Activated naive CD4-positive, alpha-beta T cell (primary cell): Measurements from ENCODE around the gene FGF8.

Experiments used
- DNase-seq, 4 experiments: peaks; one replicate each; lab custom pipeline; 2025; lab: John Stamatoyannopoulos, UW

FGF8 gene

DNA sequence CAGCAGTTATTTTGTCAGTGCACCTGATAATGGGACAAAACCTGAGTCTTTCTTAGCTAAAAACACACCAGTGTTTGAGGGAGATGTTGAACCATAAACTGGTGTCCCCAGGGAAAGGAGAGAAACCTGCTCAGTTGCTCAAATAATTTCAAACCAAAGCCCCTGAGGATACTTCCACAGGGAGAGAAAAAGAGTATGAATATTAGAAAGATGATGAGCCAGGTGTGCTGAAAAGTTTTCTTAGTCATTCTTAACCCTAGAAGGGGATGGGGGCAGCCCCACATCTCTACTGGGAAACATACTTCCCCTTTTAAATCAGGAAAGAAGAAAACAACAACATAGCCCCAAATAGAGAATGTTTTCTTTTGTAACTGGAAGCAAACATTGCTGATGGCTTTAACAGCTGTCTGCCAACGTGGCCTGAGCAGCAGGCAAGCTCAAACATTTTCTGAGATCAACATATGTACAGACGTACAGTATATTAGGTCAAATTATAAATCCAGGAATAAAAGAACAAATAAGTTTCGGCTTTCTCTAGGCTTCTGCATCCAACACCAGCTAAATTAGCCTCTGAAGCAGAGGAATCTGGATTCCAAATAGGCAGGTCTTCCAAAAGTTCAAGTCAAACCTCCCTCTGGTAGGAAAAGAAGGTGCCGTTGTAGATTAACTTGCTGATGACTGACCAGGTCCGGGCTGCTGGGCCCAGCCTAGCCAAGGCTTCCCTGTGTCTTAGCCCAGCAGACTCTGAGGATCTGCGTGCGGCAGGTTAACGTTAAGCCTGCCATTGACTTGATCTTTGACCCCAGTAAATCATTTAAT lies 50.4 kb downstream of the FGF8 start:
- DNase-seq, result no peak

DNA sequence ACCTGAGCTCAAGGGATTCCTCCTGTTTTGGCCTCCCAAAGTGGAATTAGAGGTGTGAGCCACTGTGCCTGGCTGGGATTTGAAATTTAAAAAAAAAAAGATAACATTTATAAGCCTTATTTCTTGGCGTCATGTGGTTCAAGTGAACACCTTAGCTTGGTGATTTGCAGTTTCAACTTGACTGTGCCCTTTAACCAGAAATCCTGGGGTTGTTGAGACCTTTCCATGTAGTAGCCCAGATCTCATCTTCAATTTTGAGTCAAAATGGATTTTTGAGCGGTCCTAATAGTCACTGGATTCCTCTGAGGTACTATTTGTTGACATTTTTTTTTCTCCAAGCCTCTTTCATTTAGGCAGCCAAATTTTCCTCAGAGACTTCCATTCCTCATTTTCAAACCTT lies 51.5 kb downstream of the FGF8 start:
- no peak for DNase-seq

DNA sequence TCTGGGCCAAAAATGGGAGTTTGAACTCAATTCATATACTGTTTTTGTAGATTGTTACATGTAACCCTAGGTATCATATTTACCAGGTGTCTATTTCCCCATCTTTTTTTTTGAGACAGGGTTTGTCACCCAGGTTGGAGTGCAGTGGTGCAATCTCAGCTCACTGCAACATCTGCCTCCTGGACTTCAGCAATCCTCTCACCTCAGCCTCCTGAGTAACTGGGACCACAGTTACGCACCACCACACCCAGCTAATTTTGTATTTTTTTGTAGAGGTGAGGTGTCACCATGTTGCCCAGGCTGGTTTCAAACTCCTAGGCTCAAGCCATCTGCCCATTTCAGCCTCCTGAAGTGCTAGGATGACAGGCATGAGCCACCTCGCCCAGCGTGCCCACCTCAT lies 52.7 kb downstream of the FGF8 start:
- DNase-seq, result no peak

DNA sequence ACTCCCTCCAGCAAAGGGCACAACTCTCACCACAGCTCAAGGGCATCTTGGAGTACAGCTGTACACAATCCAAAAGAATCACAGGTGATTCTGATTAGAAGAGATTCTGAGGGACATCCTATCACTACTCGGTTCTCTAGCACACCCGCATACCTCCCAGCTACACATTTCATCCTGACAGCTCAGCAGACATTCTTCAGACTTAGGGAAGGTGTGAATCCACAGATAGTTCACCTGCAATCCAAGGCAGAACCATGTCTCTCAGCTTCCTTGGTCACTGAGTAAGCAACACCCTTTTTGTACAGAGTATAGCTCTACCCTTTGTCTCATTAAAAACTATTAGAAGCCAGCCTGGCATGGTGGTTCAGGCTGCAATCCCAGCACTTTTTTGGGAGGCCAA lies 54.1 kb downstream of the FGF8 start:
- DNase-seq, result no peak

DNA sequence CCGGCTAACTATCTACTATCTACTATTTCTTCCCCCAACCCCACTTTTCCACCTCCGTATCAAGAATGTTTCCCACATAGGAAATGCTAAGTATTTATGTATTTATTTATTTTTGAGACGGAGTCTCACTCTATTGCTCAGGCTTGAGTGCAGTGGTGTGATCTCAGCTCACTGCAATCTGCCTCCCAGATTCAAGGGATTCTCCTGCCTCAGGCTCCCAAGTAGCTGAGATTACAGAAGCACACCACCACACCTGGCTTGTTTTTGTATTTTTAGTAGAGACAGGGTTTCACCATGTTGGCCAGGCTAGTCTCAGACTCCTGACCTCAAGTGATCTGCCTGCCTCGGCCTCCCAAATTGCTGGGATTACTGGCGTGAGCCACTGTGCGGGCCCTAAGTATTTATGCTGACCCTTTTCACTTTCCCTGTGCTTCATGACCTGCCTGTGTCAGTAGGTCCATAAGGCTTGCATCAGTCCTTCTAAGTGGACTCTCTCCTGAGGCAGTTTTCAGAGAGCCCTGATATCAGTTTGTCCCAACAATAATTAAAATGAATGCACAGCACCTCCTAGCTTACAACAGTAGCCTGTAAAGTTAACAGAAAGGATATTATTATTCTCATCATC lies 55.2 kb downstream of the FGF8 start:
- DNase-seq, result no peak
